Gastrocnemius medialis (tissue), 4 donors: ENCODE measurements around the gene CREBBP.

ENCODE experiments used
- CTCF ChIP-seq, 5 experiments: fragments of 450-650 bp in 3 of 5; fragments of 200-600 bp in 2 of 5; sonication (generic) in 2 of 5; IDR thresholded peaks in 4 of 5; conservative IDR thresholded peaks in 1 of 5; 1 replicate in 4 of 5; 2 replicates in 1 of 5; pipeline ENCODE4 v1.5.1; 2016 to 2019; ENCODE audit warnings: antibody characterized with exemption in 5 of 5, mild to moderate bottlenecking in 3 of 5, moderate library complexity in 3 of 5
- POLR2A ChIP-seq, 2 donors: fragments of 450-650 bp; IDR thresholded peaks; one replicate each; pipeline ENCODE4 v1.6.1; 2017; ENCODE audit warnings: antibody characterized with exemption in 2 of 2, mild to moderate bottlenecking in 2 of 2, moderate library complexity in 2 of 2

- TF ChIP-seq CTCF (IDR thresholded peaks at IDR 0.05 in 4 of 5, conservative IDR thresholded peaks at IDR 0.05 in 1 of 5) (no peak), POLR2A (IDR thresholded peaks at IDR 0.05) (no peak)
Measured at GRCh38 chr16:3819175-3819527, 61.4 kb downstream of the CREBBP start.
